NCI-H82 treated with DMSO at 0.1 percent for 48 hours (cell line): ENCODE results near the gene ARL17B.
"Not testable (repeated sequence)": the region's sequence is repeated elsewhere in the genome, so short reads cannot be mapped to it uniquely, and the experiment has no call there.

ENCODE experiments used
- DNase-seq: peaks from one replicate; lab custom pipeline; 2025; ENCODE audit not compliant: unreplicated experiment; lab: John Stamatoyannopoulos, UW

ARL17B gene

GRCh38 chr17:46361755-46362154 lies at the start of gene ARL17B:
ARL17B (minus strand) TSS chr17:46361766; CDS start chr17:46358397, 3,369 bp downstream.
- DNase-seq = not testable (repeated sequence)

- not testable (repeated sequence) for DNase-seq
Observed at GRCh38 chr17:46409864-46410263, 48.3 kb upstream of the ARL17B start.

GRCh38 chr17:46407155-46407554 lies 45.6 kb upstream of the ARL17B start:
- DNase-seq = not testable (repeated sequence)

GRCh38 chr17:46401033-46401787 lies 39.6 kb upstream of the ARL17B start:
- DNase-seq = not testable (repeated sequence)

- DNase-seq = not testable (repeated sequence)
Observed at GRCh38 chr17:46400543-46400942, 39.0 kb upstream of the ARL17B start.

GRCh38 chr17:46399993-46400392 lies 38.4 kb upstream of the ARL17B start:
- DNase-seq = not testable (repeated sequence)

- not testable (repeated sequence) for DNase-seq
Observed at GRCh38 chr17:46396292-46396691, 34.7 kb upstream of the ARL17B start.

- DNase-seq = not testable (repeated sequence)
Observed at GRCh38 chr17:46393702-46394101, 32.1 kb upstream of the ARL17B start.

GRCh38 chr17:46385491-46385890 lies 23.9 kb upstream of the ARL17B start:
- DNase-seq = not testable (repeated sequence)

- not testable (repeated sequence) for DNase-seq
Observed at GRCh38 chr17:46383118-46383517, 21.6 kb upstream of the ARL17B start.

- not testable (repeated sequence) for DNase-seq
Observed at GRCh38 chr17:46373418-46373817, 11.9 kb upstream of the ARL17B start.

- DNase-seq = not testable (repeated sequence)
Observed at GRCh38 chr17:46372236-46373229, 11.0 kb upstream of the ARL17B start.

- DNase-seq = not testable (repeated sequence)
Observed at GRCh38 chr17:46367520-46367919, 6.0 kb upstream of the ARL17B start.

- not testable (repeated sequence) for DNase-seq
Observed at GRCh38 chr17:46361145-46361735, 326 bp downstream of the ARL17B start.

- DNase-seq = not testable (repeated sequence)
Observed at GRCh38 chr17:46353856-46354255, 7.7 kb downstream of the ARL17B start.

GRCh38 chr17:46349060-46349459 lies 12.5 kb downstream of the ARL17B start:
- not testable (repeated sequence) for DNase-seq

- not testable (repeated sequence) for DNase-seq
Observed at GRCh38 chr17:46348345-46348744, 13.2 kb downstream of the ARL17B start.

GRCh38 chr17:46342131-46342530 lies 19.4 kb downstream of the ARL17B start:
- not testable (repeated sequence) for DNase-seq

GRCh38 chr17:46341220-46341619 lies 20.3 kb downstream of the ARL17B start:
- DNase-seq = not testable (repeated sequence)

GRCh38 chr17:46294831-46295230 lies 66.7 kb downstream of the ARL17B start, which contains the start of gene LRRC37A:
LRRC37A (plus strand) TSS chr17:46295131; CDS start chr17:46295134, 3 bp downstream.
- not testable (repeated sequence) for DNase-seq

- not testable (repeated sequence) for DNase-seq
Observed at GRCh38 chr17:46291618-46292017, 69.9 kb downstream of the ARL17B start.
